NB4 (cell line): Measurements from ENCODE around the gene TAF7L.

Experiments used
- POLR2A ChIP-seq: IDR thresholded peaks from 2 replicates; pipeline ENCODE4 v1.6.1; 2011; ENCODE audit warnings: mild to moderate bottlenecking; ENCODE audit not compliant: insufficient read length; ENCODE audit errors: extremely low read depth
- TF ChIP-seq, protein P1 (sequence below): IDR thresholded peaks from one replicate; pipeline ENCODE4 v1.5.1; 2012; ENCODE audit warnings: low read depth, low read length

DNA sequence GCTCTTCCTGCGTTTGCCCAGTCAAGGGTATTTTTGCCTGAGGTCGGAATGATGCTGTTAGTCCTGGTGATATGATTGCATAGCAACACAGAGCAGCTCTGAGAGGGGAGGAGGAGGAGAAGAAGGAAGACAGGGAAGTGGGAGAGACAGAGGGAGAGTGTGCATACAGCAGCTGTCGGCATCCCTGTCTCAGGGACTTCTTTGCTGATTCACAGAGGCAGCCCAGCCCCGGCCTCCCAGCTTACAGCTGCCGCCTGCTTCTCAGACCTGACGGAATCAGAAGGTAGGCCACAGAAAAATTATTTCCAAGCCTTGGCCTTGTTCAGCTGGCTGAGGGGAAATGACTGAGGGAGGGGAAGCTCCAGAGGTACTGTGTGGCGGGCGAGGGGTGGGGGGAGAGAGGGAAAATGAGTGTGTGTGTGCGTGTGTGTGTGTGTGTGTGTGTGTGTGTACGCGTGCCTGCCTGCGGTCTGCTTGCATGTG, 71.2 kb downstream of the TAF7L start:
- TF ChIP-seq, protein P1, sequence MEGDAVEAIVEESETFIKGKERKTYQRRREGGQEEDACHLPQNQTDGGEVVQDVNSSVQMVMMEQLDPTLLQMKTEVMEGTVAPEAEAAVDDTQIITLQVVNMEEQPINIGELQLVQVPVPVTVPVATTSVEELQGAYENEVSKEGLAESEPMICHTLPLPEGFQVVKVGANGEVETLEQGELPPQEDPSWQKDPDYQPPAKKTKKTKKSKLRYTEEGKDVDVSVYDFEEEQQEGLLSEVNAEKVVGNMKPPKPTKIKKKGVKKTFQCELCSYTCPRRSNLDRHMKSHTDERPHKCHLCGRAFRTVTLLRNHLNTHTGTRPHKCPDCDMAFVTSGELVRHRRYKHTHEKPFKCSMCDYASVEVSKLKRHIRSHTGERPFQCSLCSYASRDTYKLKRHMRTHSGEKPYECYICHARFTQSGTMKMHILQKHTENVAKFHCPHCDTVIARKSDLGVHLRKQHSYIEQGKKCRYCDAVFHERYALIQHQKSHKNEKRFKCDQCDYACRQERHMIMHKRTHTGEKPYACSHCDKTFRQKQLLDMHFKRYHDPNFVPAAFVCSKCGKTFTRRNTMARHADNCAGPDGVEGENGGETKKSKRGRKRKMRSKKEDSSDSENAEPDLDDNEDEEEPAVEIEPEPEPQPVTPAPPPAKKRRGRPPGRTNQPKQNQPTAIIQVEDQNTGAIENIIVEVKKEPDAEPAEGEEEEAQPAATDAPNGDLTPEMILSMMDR = no peak
- TF ChIP-seq POLR2A = no peak
